ENCODE results near the gene ALDH3B2. TPM values are rescaled to one million over a fixed set of nuclear protein-coding genes. Genes with fewer than 3 reads are reported as not detected.

The ALDH3B2 gene
- total RNA-seq, 1 experiment from 2014 or later, result not detected

DNA sequence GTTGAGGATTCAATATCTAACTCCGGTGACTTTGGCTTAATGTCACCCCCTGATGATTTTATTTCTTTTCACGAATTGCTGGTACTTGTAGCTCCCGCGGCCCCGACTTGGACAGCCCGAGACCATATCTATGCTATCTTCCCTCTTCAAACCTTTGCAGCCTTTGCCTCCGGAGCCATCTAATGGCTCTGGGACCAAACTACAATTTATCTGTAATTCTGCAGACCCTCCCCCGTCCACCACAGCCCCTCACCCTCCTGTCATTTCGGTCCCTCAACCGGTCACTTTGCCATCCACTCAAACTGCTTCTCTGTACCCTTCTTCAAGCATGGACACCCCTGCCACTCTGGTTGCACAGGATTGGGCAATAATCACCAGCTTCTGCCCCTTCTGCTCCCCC, 25.7 kb upstream of the ALDH3B2 start:
- DNase-seq (ENCODE audit: low read depth, low spot score), result no peak
- Histone ChIP-seq H3K9me3 (ENCODE audit: control insufficient read depth, insufficient read depth, low read depth, low read length) (no peaks in the 10 kb centered on the region), H3K4me1 (ENCODE audit: control insufficient read depth, insufficient read depth, low read length) (peaks cover 2% of the 10 kb centered on the region), H3K36me3 (ENCODE audit: control insufficient read depth, insufficient read depth, low read length) (no peaks in the 10 kb centered on the region), H3K4me3 (ENCODE audit: low read depth in 2 of 2, low read length in 2 of 2) (no peak overlapping the region), H3K27ac (ENCODE audit: low read length) (no peak overlapping the region), H3K27me3 (ENCODE audit: control insufficient read depth, insufficient read depth, low read length) (peaks cover 3% of the 10 kb centered on the region; the same call in 1 of the 2 replicates)
- ATAC-seq, result no peak
- ChIA-PET POLR2A (no interaction called here), CTCF (no interaction called here)
- intact Hi-C loops (cut with micrococcal nuclease; ENCODE audit: unreplicated experiment), result loop anchor here (10.0 kb wide), 1 partner anchor 55 kb away; no protein-coding TSS in a partner anchor
- TF ChIP-seq POLR2AphosphoS5 (IDR thresholded peaks at IDR 0.05; ENCODE audit: low read depth, low read length) (no peak), SIN3A (IDR thresholded peaks at IDR 0.05; ENCODE audit: borderline replicate concordance, insufficient read depth, low read depth, low read length) (no peak), REST (IDR thresholded peaks at IDR 0.05; ENCODE audit: insufficient read depth in 1 of 2, low read depth in 2 of 2, low read length in 1 of 2) (no peak), TCF7L2 (IDR thresholded peaks at IDR 0.05; ENCODE audit: low read depth, low read length) (no peak)
- TF ChIP-seq, protein P1, sequence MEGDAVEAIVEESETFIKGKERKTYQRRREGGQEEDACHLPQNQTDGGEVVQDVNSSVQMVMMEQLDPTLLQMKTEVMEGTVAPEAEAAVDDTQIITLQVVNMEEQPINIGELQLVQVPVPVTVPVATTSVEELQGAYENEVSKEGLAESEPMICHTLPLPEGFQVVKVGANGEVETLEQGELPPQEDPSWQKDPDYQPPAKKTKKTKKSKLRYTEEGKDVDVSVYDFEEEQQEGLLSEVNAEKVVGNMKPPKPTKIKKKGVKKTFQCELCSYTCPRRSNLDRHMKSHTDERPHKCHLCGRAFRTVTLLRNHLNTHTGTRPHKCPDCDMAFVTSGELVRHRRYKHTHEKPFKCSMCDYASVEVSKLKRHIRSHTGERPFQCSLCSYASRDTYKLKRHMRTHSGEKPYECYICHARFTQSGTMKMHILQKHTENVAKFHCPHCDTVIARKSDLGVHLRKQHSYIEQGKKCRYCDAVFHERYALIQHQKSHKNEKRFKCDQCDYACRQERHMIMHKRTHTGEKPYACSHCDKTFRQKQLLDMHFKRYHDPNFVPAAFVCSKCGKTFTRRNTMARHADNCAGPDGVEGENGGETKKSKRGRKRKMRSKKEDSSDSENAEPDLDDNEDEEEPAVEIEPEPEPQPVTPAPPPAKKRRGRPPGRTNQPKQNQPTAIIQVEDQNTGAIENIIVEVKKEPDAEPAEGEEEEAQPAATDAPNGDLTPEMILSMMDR (IDR thresholded peaks at IDR 0.05), result no peak
- BruUV-seq (replicated peaks), result no TSS peak
- in situ Hi-C loops (cut with HindIII; ENCODE audit: low pct_unique_long_range_greater_than_20kb, low sequenced_read_pairs), result no loop called here

DNA sequence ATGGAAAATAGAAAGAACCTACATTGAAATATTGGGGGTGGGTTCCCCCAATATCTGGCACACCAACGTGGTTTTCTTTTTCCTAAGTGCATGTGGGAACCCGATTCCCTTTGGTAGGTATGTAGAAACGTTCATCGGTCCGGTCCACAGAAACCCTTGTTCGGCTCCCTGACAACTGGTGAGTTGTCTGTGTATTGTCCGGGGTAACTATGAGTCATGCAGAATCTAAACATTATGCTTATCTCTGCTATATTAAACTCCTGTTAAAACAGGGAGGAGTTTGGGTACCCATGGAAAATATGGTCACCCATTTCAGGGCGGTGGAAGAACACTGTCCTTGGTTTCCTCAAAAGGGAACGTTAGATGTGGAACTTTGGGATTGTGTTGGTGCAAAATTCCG, 25.1 kb upstream of the ALDH3B2 start:
- CTCF ChIA-PET, result no interaction called here
- BruUV-seq (replicated peaks), result no TSS peak
- H3K4me3 ChIP-seq (ENCODE audit: low read depth in 2 of 2, low read length in 2 of 2), result no peak overlapping the region
- TF ChIP-seq REST (IDR thresholded peaks at IDR 0.05; ENCODE audit: insufficient read depth in 1 of 2, low read depth in 2 of 2, low read length in 1 of 2) (no peak), SIN3A (IDR thresholded peaks at IDR 0.05; ENCODE audit: borderline replicate concordance, insufficient read depth, low read depth, low read length) (no peak), POLR2AphosphoS5 (IDR thresholded peaks at IDR 0.05; ENCODE audit: low read depth, low read length) (no peak), TCF7L2 (IDR thresholded peaks at IDR 0.05; ENCODE audit: low read depth, low read length) (no peak)
- TF ChIP-seq, protein P1 (IDR thresholded peaks at IDR 0.05), result no peak
- intact Hi-C loops (cut with micrococcal nuclease; ENCODE audit: unreplicated experiment) (no loop called here), in situ Hi-C loops (cut with HindIII; ENCODE audit: low pct_unique_long_range_greater_than_20kb, low sequenced_read_pairs) (no loop called here)
- ATAC-seq (no peak), DNase-seq (ENCODE audit: low read depth, low spot score) (no peak)
- no peaks in the 10 kb centered on the region for H3K9me3 ChIP-seq (ENCODE audit: control insufficient read depth, insufficient read depth, low read depth, low read length)
- H3K27ac ChIP-seq (ENCODE audit: low read length), result no peak overlapping the region
- no peaks in the 10 kb centered on the region for H3K36me3 ChIP-seq (ENCODE audit: control insufficient read depth, insufficient read depth, low read length)
- H3K4me1 ChIP-seq (ENCODE audit: control insufficient read depth, insufficient read depth, low read length), result peaks cover 2% of the 10 kb centered on the region
- POLR2A ChIA-PET, result no interaction called here
- H3K27me3 ChIP-seq (ENCODE audit: control insufficient read depth, insufficient read depth, low read length), result peaks cover 3% of the 10 kb centered on the region; the same call in 1 of the 2 replicates

All from Panc1 (cell line).